Erythroblast (primary cell): Measurements from ENCODE around the gene TTC7B.

ENCODE experiments used
- GATA1 ChIP-seq: IDR thresholded peaks from 2 replicates; pipeline ENCODE4 v1.6.1; 2011; ENCODE audit warnings: low read depth, mild to moderate bottlenecking, control low read depth, low read length, moderate library complexity
- POLR2A ChIP-seq: IDR thresholded peaks from 2 replicates; pipeline ENCODE4 v1.6.1; 2011; ENCODE audit warnings: mild to moderate bottlenecking, low read length

DNA sequence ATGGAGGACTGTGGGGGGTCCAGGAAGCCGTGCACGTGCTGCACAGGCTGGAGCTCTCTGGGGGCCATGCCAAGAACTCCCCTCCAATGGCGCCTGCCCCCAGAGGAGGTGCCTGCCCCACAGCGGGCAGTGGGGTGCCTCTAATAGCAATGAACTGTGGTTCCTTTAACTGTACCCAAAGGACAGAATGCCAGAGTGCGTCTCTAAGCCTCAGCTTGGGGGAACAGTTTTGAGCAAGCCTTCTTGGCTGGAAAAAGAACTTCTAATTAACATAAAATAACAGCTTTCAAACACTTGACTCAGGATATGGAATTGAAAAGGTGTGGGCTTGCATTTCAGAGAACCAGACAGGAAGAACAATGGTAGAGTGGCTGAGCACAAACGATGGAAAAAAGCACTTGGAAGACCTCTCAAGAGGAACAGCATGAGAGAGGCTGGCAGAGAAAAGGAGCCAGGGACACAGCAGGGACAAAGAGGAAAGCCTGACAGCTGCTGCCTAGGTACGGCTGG, 195.6 kb downstream of the TTC7B start:
- TF ChIP-seq POLR2A (no peak), GATA1 (no peak)
